CD4-positive, alpha-beta memory T cell (primary cell): ENCODE data around the gene ZNF462. TPM values are rescaled to one million over a fixed set of nuclear protein-coding genes. Genes with fewer than 3 reads are reported as not detected.

ENCODE experiments used
- CTCF ChIA-PET: fragments of 350-600 bp; sonication (Branson Sonifier 250); formaldehyde crosslinking; loops from one replicate; lab custom pipeline; 2021; ENCODE audit warnings: inconsistent platforms; ENCODE audit not compliant: partially characterized antibody; lab: Charles Lee
- POLR2A ChIA-PET: fragments of 350-600 bp; sonication (Branson Sonifier 250); formaldehyde crosslinking; loops from one replicate; lab custom pipeline; 2021; ENCODE audit not compliant: partially characterized antibody; lab: Charles Lee
- DNase-seq, 5 donors: peaks; one replicate each; pipeline versions ENCODE4 v3.0.0 to v3.0.0-alpha.2; 2020 to 2022; ENCODE audit warnings: mixed read lengths in 1 of 5
- H3K27ac ChIP-seq: one replicate; pipeline ENCODE4 v1.7.0; 2013; ENCODE audit warnings: low read depth, low read length
- H3K27me3 ChIP-seq: 2 replicates; pipeline ENCODE4 v1.7.0; 2013; ENCODE audit warnings: mild to moderate bottlenecking, low read length, moderate library complexity; ENCODE audit not compliant: insufficient read depth
- H3K36me3 ChIP-seq: 2 replicates; pipeline ENCODE4 v1.7.0; 2013; ENCODE audit warnings: mild to moderate bottlenecking, low read length, moderate library complexity; ENCODE audit not compliant: insufficient read depth
- H3K4me1 ChIP-seq: 2 replicates; pipeline ENCODE4 v1.7.0; 2013; ENCODE audit warnings: mild to moderate bottlenecking, low read length, moderate library complexity; ENCODE audit not compliant: insufficient read depth
- H3K4me3 ChIP-seq, 2 donors: one replicate each; pipeline ENCODE4 v1.7.0; 2013; ENCODE audit warnings: low read length in 2 of 2, mild to moderate bottlenecking in 1 of 2
- H3K9me3 ChIP-seq, 2 donors: one replicate each; pipeline ENCODE4 v1.7.0; 2013; ENCODE audit warnings: low read length in 2 of 2, control low read depth in 1 of 2; ENCODE audit not compliant: control insufficient read depth in 1 of 2
- H3K27ac Mint-ChIP-seq, 7 donors: one replicate each; pipeline ENCODE4 v1.8.0; 2020 to 2021; ENCODE audit warnings: mixed read lengths in 7 of 7, mild to moderate bottlenecking in 6 of 7, inconsistent platforms in 3 of 7, moderate library complexity in 3 of 7
- H3K27me3 Mint-ChIP-seq, 2 donors: one replicate each; pipeline ENCODE4 v1.8.0; 2020 to 2021; ENCODE audit warnings: mixed read lengths in 2 of 2
- H3K36me3 Mint-ChIP-seq, 2 donors: one replicate each; pipeline ENCODE4 v1.8.0; 2020 to 2021; ENCODE audit warnings: mixed read lengths in 2 of 2, inconsistent platforms in 1 of 2, mild to moderate bottlenecking in 1 of 2
- H3K4me1 Mint-ChIP-seq, 4 donors: one replicate each; pipeline ENCODE4 v1.8.0; 2020 to 2021; ENCODE audit warnings: mixed read lengths in 4 of 4, mild to moderate bottlenecking in 1 of 4
- H3K4me3 Mint-ChIP-seq, 8 donors: one replicate each; pipeline ENCODE4 v1.8.0; 2020 to 2021; ENCODE audit warnings: mixed read lengths in 8 of 8, mild to moderate bottlenecking in 7 of 8, moderate library complexity in 6 of 8, inconsistent platforms in 3 of 8
- H3K9me3 Mint-ChIP-seq, 8 donors: one replicate each; pipeline ENCODE4 v1.8.0; 2020 to 2021; ENCODE audit warnings: mixed read lengths in 8 of 8, mild to moderate bottlenecking in 5 of 8, inconsistent platforms in 3 of 8, moderate library complexity in 1 of 8
- intact Hi-C: fragments of 100-400 bp; cut with micrococcal nuclease; formaldehyde crosslinking; loops from one replicate; pipeline ENCODE4 v1.15.1; 2023
- polyA plus RNA-seq, 2 donors: library from polyadenylated mRNA; unstranded; fragments of 300-500 nt; fragmentation: Illumina TruSeq; gene quantifications; one replicate each; pipeline ENCODE4 v1.2.3, GENCODE V29; 2021
- total RNA-seq, 2 experiments: library from RNA; stranded (reverse); gene quantifications; one replicate each; pipeline ENCODE4 v1.2.3, GENCODE V29; 2021

Gene ZNF462
- total and polyA plus RNA-seq, 4 experiments from 2014 or later: 1.0 to 2.8 (median 1.8) TPM; not detected in 1

DNA sequence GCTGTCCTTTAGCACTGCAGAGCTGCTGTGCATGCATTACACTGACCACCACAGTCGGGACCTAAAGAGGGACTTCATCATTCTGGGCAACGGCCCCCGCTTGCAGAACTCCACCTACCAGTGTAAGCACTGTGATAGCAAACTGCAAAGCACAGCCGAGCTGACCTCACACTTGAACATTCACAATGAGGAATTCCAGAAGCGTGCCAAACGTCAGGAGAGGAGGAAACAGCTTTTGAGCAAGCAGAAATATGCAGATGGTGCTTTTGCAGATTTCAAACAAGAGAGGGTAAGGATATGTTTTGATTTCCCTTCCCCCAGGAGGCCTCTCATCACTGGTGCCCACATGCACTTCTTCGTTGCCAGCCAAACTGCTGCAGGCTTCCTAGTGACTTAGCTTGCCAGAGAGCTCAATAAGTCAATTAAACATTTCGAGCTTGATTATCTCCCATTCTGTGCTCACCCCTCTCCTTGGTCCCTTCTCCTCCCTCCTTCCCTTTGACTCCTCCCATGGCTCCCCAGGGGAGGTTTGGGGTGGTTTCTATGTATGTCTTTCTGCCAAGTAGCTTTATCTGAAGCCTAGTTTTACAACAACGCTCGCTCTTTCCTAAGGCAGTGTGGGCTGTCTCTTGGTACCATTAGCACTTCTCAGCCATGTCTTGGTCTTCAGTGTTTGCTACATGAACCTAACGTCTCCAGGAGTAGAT is 66.7 kb downstream of the ZNF462 start:
- no peak overlapping the region for H3K4me3 ChIP-seq
- ChIA-PET CTCF (no interaction called here), POLR2A (no interaction called here)
- intact Hi-C loops: no loop called here
- H3K9me3 ChIP-seq: no peaks in the 10 kb centered on the region
- no peak for DNase-seq
- Mint-ChIP-seq H3K9me3 (peaks cover 5 to 25% (median 16%) of the 10 kb centered on the region in 8 donors), H3K27me3 (no peaks in the 10 kb centered on the region), H3K4me1 (no peaks in the 10 kb centered on the region), H3K4me3 (no peak overlapping the region), H3K36me3 (no peaks in the 10 kb centered on the region), H3K27ac (peak overlapping the region in 1 of 7 donors; percentile 61)
- H3K27ac ChIP-seq: no peak overlapping the region
- no peaks in the 10 kb centered on the region for H3K36me3 ChIP-seq
- H3K4me1 ChIP-seq: no peaks in the 10 kb centered on the region
- no peaks in the 10 kb centered on the region for H3K27me3 ChIP-seq

- Mint-ChIP-seq H3K27ac (no peak overlapping the region), H3K36me3 (no peaks in the 10 kb centered on the region), H3K9me3 (peaks cover 6 to 22% (median 12%) of the 10 kb centered on the region in 8 donors), H3K4me3 (no peak overlapping the region), H3K4me1 (no peaks in the 10 kb centered on the region), H3K27me3 (no peaks in the 10 kb centered on the region)
- H3K4me1 ChIP-seq: no peaks in the 10 kb centered on the region
- intact Hi-C loops: no loop called here
- H3K27me3 ChIP-seq: no peaks in the 10 kb centered on the region
- H3K27ac ChIP-seq: no peak overlapping the region
- H3K36me3 ChIP-seq: no peaks in the 10 kb centered on the region
- H3K9me3 ChIP-seq: no peaks in the 10 kb centered on the region
- no peak for DNase-seq
- H3K4me3 ChIP-seq: no peak overlapping the region
- ChIA-PET POLR2A (no interaction called here), CTCF (no interaction called here)
Observed at GRCh38 chr9:106930477-106930876, 67.5 kb downstream of the ZNF462 start.

- no peak for DNase-seq
- no peak overlapping the region for H3K27ac Mint-ChIP-seq
- no peaks in the 10 kb centered on the region for H3K4me1 Mint-ChIP-seq
- peaks cover 3 to 14% (median 8%) of the 10 kb centered on the region in 8 donors for H3K9me3 Mint-ChIP-seq
- H3K27me3 Mint-ChIP-seq: no peaks in the 10 kb centered on the region
- intact Hi-C loops: no loop called here
- Histone ChIP-seq H3K4me1 (no peaks in the 10 kb centered on the region), H3K27me3 (no peaks in the 10 kb centered on the region), H3K4me3 (no peak overlapping the region), H3K27ac (no peak overlapping the region), H3K36me3 (no peaks in the 10 kb centered on the region), H3K9me3 (no peaks in the 10 kb centered on the region)
- CTCF ChIA-PET: no interaction called here
- POLR2A ChIA-PET: no interaction called here
- no peaks in the 10 kb centered on the region for H3K36me3 Mint-ChIP-seq
- H3K4me3 Mint-ChIP-seq: no peak overlapping the region
Observed at GRCh38 chr9:106931466-106931865, 68.5 kb downstream of the ZNF462 start.

- H3K4me3 ChIP-seq: no peak overlapping the region
- H3K36me3 Mint-ChIP-seq: no peaks in the 10 kb centered on the region
- no peak overlapping the region for H3K27ac Mint-ChIP-seq
- no peaks in the 10 kb centered on the region for H3K4me1 ChIP-seq
- H3K27me3 Mint-ChIP-seq: no peaks in the 10 kb centered on the region
- intact Hi-C loops: no loop called here
- CTCF ChIA-PET: no interaction called here
- DNase-seq: no peak
- H3K9me3 Mint-ChIP-seq: peaks cover 2 to 12% (median 7%) of the 10 kb centered on the region in 8 donors
- H3K36me3 ChIP-seq: no peaks in the 10 kb centered on the region
- H3K27ac ChIP-seq: no peak overlapping the region
- H3K9me3 ChIP-seq: no peaks in the 10 kb centered on the region
- POLR2A ChIA-PET: no interaction called here
- H3K27me3 ChIP-seq: no peaks in the 10 kb centered on the region
- H3K4me1 Mint-ChIP-seq: no peaks in the 10 kb centered on the region
- no peak overlapping the region for H3K4me3 Mint-ChIP-seq
Observed at GRCh38 chr9:106932178-106932577, 69.2 kb downstream of the ZNF462 start.

DNA sequence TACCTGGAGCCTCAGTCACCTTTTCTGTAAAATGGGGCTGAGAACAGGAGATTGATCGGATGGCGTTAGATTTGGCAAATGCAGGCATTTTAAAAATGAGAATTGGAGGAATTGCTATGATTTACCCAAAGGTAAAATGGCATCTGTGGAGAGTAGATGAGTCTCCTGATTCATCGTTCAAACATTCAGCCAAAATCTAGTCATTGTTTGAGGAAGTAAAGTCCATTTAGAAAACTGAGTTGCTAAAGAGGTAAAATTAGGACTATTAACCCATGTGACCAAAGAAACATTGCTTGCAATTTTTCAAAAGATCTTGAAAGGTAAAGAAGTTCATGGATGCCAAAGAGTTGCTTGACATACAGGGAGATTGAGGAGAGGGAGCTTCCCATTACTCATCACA is 69.7 kb downstream of the ZNF462 start:
- Mint-ChIP-seq H3K4me3 (no peak overlapping the region), H3K27me3 (no peaks in the 10 kb centered on the region), H3K27ac (no peak overlapping the region), H3K36me3 (no peaks in the 10 kb centered on the region), H3K4me1 (no peaks in the 10 kb centered on the region), H3K9me3 (peaks cover 2 to 12% (median 7%) of the 10 kb centered on the region in 8 donors)
- H3K4me1 ChIP-seq: no peaks in the 10 kb centered on the region
- H3K9me3 ChIP-seq: no peaks in the 10 kb centered on the region
- CTCF ChIA-PET: no interaction called here
- no peaks in the 10 kb centered on the region for H3K27me3 ChIP-seq
- no peak for DNase-seq
- H3K4me3 ChIP-seq: no peak overlapping the region
- intact Hi-C loops: no loop called here
- no peak overlapping the region for H3K27ac ChIP-seq
- H3K36me3 ChIP-seq: no peaks in the 10 kb centered on the region
- POLR2A ChIA-PET: no interaction called here

DNA sequence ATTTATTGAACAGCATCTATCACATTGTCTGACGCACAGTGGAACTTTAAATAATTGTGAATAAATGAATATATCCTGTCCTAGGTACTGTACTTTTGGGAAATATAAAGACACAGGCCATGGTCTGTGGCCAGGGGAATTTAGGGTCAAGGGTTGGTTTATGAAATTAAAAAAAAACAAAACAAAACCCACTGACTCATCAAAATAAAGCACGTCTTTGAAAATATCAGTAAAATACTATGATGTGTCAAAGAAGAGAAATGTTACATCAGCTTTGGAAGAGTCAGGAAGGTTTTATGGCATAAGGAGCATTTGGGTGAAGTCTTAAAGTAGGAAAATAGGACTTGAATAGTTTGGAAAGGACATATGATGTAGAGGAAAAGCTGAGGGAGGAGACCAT is 70.5 kb downstream of the ZNF462 start:
- Histone ChIP-seq H3K27me3 (no peaks in the 10 kb centered on the region), H3K4me3 (no peak overlapping the region), H3K4me1 (no peaks in the 10 kb centered on the region), H3K27ac (no peak overlapping the region), H3K9me3 (no peaks in the 10 kb centered on the region), H3K36me3 (no peaks in the 10 kb centered on the region)
- ChIA-PET CTCF (no interaction called here), POLR2A (no interaction called here)
- Mint-ChIP-seq H3K27ac (no peak overlapping the region), H3K27me3 (no peaks in the 10 kb centered on the region), H3K9me3 (peaks cover 2 to 12% (median 8%) of the 10 kb centered on the region in 8 donors), H3K4me1 (no peaks in the 10 kb centered on the region), H3K4me3 (no peak overlapping the region), H3K36me3 (no peaks in the 10 kb centered on the region)
- no peak for DNase-seq
- intact Hi-C loops: no loop called here

- H3K27ac Mint-ChIP-seq: no peak overlapping the region
- no peaks in the 10 kb centered on the region for H3K27me3 ChIP-seq
- DNase-seq: no peak
- H3K9me3 Mint-ChIP-seq: peaks cover 2 to 10% (median 9%) of the 10 kb centered on the region in 8 donors
- H3K4me1 Mint-ChIP-seq: no peaks in the 10 kb centered on the region
- H3K4me3 ChIP-seq: no peak overlapping the region
- no peaks in the 10 kb centered on the region for H3K4me1 ChIP-seq
- POLR2A ChIA-PET: no interaction called here
- no peaks in the 10 kb centered on the region for H3K36me3 ChIP-seq
- no peak overlapping the region for H3K4me3 Mint-ChIP-seq
- intact Hi-C loops: no loop called here
- no peaks in the 10 kb centered on the region for H3K36me3 Mint-ChIP-seq
- no peaks in the 10 kb centered on the region for H3K9me3 ChIP-seq
- H3K27me3 Mint-ChIP-seq: no peaks in the 10 kb centered on the region
- CTCF ChIA-PET: no interaction called here
- no peak overlapping the region for H3K27ac ChIP-seq
Observed at GRCh38 chr9:106934442-106935238, 71.7 kb downstream of the ZNF462 start.
